ENCODE measurements around the gene FH.

FH gene

DNA sequence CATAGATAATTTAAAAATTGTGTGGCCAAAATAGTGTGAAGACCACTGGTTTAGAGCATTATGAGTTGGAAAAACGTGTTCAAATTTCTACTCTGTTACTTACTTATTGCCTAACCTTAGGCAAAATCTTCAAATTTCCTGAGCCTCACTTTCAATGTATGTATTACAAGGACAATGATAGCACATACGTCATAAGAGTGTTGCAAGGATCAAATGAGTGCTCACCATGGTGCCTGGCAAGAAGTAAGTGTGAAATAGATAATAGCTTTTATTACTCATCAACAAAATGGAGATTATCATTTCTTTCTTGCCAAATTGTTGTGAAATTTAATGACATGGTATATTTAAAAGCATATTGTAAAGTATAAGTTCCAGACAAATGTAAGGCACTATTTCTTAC lies 57.2 kb downstream of the FH start:
- TF ChIP-seq Cebpa-rat (IDR thresholded peaks at IDR 0.05): no peak
- H3K4me1 ChIP-seq: no peaks in the 10 kb centered on the region
- H3K4me3 ChIP-seq: no peak overlapping the region
- H4K20me1 ChIP-seq: no peaks in the 10 kb centered on the region
- H3K36me3 ChIP-seq: no peaks in the 10 kb centered on the region
- H3K27ac ChIP-seq: no peak overlapping the region
- H3K27me3 ChIP-seq: no peaks in the 10 kb centered on the region
- H3K9ac ChIP-seq: no peak overlapping the region
- no peak overlapping the region for H3K4me2 ChIP-seq
- H3K9me3 ChIP-seq: no peaks in the 10 kb centered on the region

DNA sequence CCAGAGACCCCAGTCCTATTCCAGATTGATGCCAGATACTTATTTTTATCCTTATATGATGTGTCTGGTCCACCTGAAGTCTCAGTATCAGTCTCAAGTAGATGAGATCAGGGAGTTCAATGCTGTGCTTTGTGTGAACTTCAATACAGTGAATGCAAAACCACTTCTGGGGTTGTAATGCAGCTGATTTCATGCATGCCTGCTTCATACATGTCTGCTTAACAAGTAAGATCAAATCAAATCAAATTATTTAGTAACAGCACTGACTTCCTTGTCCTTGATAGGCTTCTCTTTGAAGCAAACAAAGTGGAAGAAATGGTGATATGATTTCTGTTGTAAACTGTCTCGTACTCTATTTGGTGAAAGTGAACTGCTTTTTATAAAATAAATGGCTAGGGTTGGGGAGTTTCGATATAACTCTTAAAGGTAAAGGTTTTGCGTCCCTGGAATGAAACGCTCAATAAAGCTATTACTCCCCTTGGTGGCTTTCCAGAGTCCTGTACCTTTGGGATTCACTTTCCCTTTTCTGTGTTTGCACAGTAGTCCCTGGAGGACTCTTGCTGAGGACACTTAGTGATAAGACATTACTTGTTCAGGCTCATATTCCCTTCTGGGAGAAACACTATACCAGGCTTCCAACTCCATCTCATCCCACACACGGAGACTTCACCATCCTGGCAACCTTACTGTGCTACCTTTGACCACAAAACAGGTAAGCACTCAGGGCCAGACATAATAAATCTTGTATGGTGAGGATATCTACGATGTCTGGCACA lies 59.3 kb downstream of the FH start:
- Histone ChIP-seq H3K9ac (no peak overlapping the region), H3K36me3 (no peaks in the 10 kb centered on the region), H3K4me3 (no peak overlapping the region), H3K9me3 (no peaks in the 10 kb centered on the region), H4K20me1 (no peaks in the 10 kb centered on the region), H3K4me2 (no peak overlapping the region), H3K27ac (no peak overlapping the region), H3K27me3 (no peaks in the 10 kb centered on the region), H3K4me1 (no peaks in the 10 kb centered on the region)
- TF ChIP-seq Cebpa-rat (IDR thresholded peaks at IDR 0.05): no peak

- no peak overlapping the region for H3K27ac ChIP-seq
- H3K4me1 ChIP-seq: no peaks in the 10 kb centered on the region
- H3K9ac ChIP-seq: no peak overlapping the region
- no peaks in the 10 kb centered on the region for H3K36me3 ChIP-seq
- H3K4me2 ChIP-seq: no peak overlapping the region
- no peaks in the 10 kb centered on the region for H3K27me3 ChIP-seq
- H3K4me3 ChIP-seq: no peak overlapping the region
- H3K9me3 ChIP-seq: no peaks in the 10 kb centered on the region
- TF ChIP-seq Cebpa-rat (IDR thresholded peaks at IDR 0.05): no peak
- H4K20me1 ChIP-seq: no peaks in the 10 kb centered on the region
Observed at GRCh38 chr1:241459186-241459802, 60.3 kb downstream of the FH start.

DNA sequence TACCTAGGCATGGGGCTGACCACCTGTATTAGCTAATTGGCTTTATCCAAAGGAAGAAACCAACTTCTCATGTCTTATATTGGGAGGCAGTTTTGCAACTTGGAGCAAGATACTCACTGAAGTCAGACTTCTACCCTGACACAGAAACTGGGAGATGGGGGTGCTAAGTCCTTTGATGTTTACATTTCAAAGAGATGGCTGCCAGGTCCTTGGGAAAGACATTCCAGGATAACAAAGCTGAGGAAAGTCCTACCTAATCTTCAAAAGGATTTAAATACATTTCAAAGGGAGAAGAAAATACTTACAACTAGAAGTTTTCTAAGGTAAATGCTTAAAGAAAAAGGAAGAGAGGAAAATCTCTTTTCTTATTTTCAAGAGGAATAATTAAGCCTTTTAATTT lies 62.1 kb downstream of the FH start:
- Histone ChIP-seq H3K27me3 (no peaks in the 10 kb centered on the region), H3K4me3 (no peak overlapping the region), H3K9me3 (no peaks in the 10 kb centered on the region), H3K27ac (no peak overlapping the region), H3K4me2 (no peak overlapping the region), H3K9ac (no peak overlapping the region), H3K4me1 (no peaks in the 10 kb centered on the region), H3K36me3 (no peaks in the 10 kb centered on the region), H4K20me1 (no peaks in the 10 kb centered on the region)
- no peak for TF ChIP-seq Cebpa-rat (IDR thresholded peaks at IDR 0.05)

DNA sequence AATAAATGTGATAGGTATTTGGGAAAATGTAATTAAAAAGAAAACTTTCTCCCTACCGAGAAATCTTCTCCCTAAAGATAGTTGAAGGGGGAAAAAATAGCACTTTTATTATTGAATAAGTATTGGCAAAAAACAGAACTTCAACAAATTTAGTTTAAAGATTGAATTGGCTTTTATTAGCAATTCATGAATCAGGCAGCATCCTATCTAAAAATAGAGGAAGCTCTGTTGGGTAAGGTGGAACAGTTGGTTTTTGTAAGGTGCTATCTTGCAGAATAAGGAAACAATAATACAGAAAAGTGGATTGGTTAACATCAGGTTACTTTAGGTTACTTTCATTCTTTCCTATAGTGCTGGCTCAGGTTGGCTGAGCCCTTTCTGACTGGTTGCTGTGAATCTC lies 62.8 kb downstream of the FH start:
- no peak overlapping the region for H3K4me3 ChIP-seq
- H3K9me3 ChIP-seq: no peaks in the 10 kb centered on the region
- TF ChIP-seq Cebpa-rat (IDR thresholded peaks at IDR 0.05): no peak
- H3K27ac ChIP-seq: no peak overlapping the region
- no peaks in the 10 kb centered on the region for H3K27me3 ChIP-seq
- no peaks in the 10 kb centered on the region for H3K4me1 ChIP-seq
- no peaks in the 10 kb centered on the region for H3K36me3 ChIP-seq
- H3K4me2 ChIP-seq: no peak overlapping the region
- H3K9ac ChIP-seq: no peak overlapping the region
- H4K20me1 ChIP-seq: no peaks in the 10 kb centered on the region

DNA sequence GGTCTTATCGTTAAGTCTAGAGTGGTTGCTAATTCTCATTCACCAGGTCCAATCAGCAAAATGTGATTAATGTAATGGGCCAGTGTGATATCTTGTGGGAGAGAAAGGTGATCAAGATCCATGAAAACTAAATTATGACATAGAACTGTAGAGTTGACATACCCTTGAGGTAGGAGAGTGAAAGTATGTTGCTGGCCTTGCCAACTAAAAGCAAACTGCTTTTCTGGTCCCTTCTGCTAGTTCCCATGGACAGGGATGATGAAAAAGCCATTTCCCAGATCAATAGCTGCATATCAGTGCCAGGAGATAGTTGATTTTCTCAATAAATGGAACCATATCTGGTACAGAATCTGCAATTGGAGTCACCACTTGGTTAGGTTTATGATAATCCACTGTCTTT lies 65.8 kb downstream of the FH start:
- Histone ChIP-seq H3K27ac (no peak overlapping the region), H3K9ac (no peak overlapping the region), H3K4me2 (no peak overlapping the region), H3K27me3 (no peaks in the 10 kb centered on the region), H3K9me3 (no peaks in the 10 kb centered on the region), H4K20me1 (no peaks in the 10 kb centered on the region), H3K4me1 (no peaks in the 10 kb centered on the region), H3K36me3 (no peaks in the 10 kb centered on the region), H3K4me3 (no peak overlapping the region)
- TF ChIP-seq Cebpa-rat (IDR thresholded peaks at IDR 0.05): no peak

DNA sequence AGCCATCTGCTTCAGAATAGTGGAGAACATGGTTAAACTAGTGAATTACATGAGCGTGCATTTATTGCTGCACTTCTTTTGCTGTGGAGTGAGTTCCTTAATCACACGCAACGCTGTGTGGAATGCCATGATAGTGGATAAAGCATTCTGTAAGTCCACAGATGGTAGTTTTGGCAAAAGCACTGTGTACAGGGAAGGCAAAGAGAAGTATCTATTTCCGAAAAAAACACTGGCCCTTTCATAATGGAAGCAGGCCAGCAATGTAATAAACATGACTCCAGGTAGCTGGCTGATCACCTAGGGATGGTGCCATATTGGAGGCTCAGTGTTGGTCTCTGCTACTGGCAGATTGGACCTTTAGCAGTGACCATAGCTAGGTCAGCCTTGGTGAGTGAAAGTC lies 67.6 kb downstream of the FH start:
- TF ChIP-seq Cebpa-rat (IDR thresholded peaks at IDR 0.05): no peak
- H3K4me1 ChIP-seq: no peaks in the 10 kb centered on the region
- H3K9me3 ChIP-seq: no peaks in the 10 kb centered on the region
- H4K20me1 ChIP-seq: no peaks in the 10 kb centered on the region
- H3K27me3 ChIP-seq: no peaks in the 10 kb centered on the region
- H3K27ac ChIP-seq: no peak overlapping the region
- H3K36me3 ChIP-seq: no peaks in the 10 kb centered on the region
- H3K4me2 ChIP-seq: no peak overlapping the region
- H3K9ac ChIP-seq: no peak overlapping the region
- H3K4me3 ChIP-seq: no peak overlapping the region

Measured in BLaER1 (cell line).